CD4-positive, alpha-beta memory T cell (primary cell): Measurements from ENCODE around the gene TMEM175. TPM values are rescaled to one million over a fixed set of nuclear protein-coding genes. Genes with fewer than 3 reads are reported as not detected.
"Not testable (repeated sequence)": the region's sequence is repeated elsewhere in the genome, so short reads cannot be mapped to it uniquely, and the experiment has no call there.

ENCODE experiments used
- CTCF ChIA-PET: fragments of 350-600 bp; sonication (Branson Sonifier 250); formaldehyde crosslinking; loops from one replicate; lab custom pipeline; 2021; ENCODE audit warnings: inconsistent platforms; ENCODE audit not compliant: partially characterized antibody; lab: Charles Lee
- POLR2A ChIA-PET: fragments of 350-600 bp; sonication (Branson Sonifier 250); formaldehyde crosslinking; loops from one replicate; lab custom pipeline; 2021; ENCODE audit not compliant: partially characterized antibody; lab: Charles Lee
- DNase-seq, 5 donors: peaks; one replicate each; pipeline versions ENCODE4 v3.0.0 to v3.0.0-alpha.2; 2020 to 2022; ENCODE audit warnings: mixed read lengths in 1 of 5
- H3K27ac ChIP-seq: one replicate; pipeline ENCODE4 v1.7.0; 2013; ENCODE audit warnings: low read depth, low read length
- H3K27me3 ChIP-seq: 2 replicates; pipeline ENCODE4 v1.7.0; 2013; ENCODE audit warnings: mild to moderate bottlenecking, low read length, moderate library complexity; ENCODE audit not compliant: insufficient read depth
- H3K36me3 ChIP-seq: 2 replicates; pipeline ENCODE4 v1.7.0; 2013; ENCODE audit warnings: mild to moderate bottlenecking, low read length, moderate library complexity; ENCODE audit not compliant: insufficient read depth
- H3K4me1 ChIP-seq: 2 replicates; pipeline ENCODE4 v1.7.0; 2013; ENCODE audit warnings: mild to moderate bottlenecking, low read length, moderate library complexity; ENCODE audit not compliant: insufficient read depth
- H3K4me3 ChIP-seq, 2 donors: one replicate each; pipeline ENCODE4 v1.7.0; 2013; ENCODE audit warnings: low read length in 2 of 2, mild to moderate bottlenecking in 1 of 2
- H3K9me3 ChIP-seq, 2 donors: one replicate each; pipeline ENCODE4 v1.7.0; 2013; ENCODE audit warnings: low read length in 2 of 2, control low read depth in 1 of 2; ENCODE audit not compliant: control insufficient read depth in 1 of 2
- H3K27ac Mint-ChIP-seq, 7 donors: one replicate each; pipeline ENCODE4 v1.8.0; 2020 to 2021; ENCODE audit warnings: mixed read lengths in 7 of 7, mild to moderate bottlenecking in 6 of 7, inconsistent platforms in 3 of 7, moderate library complexity in 3 of 7
- H3K27me3 Mint-ChIP-seq, 2 donors: one replicate each; pipeline ENCODE4 v1.8.0; 2020 to 2021; ENCODE audit warnings: mixed read lengths in 2 of 2
- H3K36me3 Mint-ChIP-seq, 2 donors: one replicate each; pipeline ENCODE4 v1.8.0; 2020 to 2021; ENCODE audit warnings: mixed read lengths in 2 of 2, inconsistent platforms in 1 of 2, mild to moderate bottlenecking in 1 of 2
- H3K4me1 Mint-ChIP-seq, 4 donors: one replicate each; pipeline ENCODE4 v1.8.0; 2020 to 2021; ENCODE audit warnings: mixed read lengths in 4 of 4, mild to moderate bottlenecking in 1 of 4
- H3K4me3 Mint-ChIP-seq, 8 donors: one replicate each; pipeline ENCODE4 v1.8.0; 2020 to 2021; ENCODE audit warnings: mixed read lengths in 8 of 8, mild to moderate bottlenecking in 7 of 8, moderate library complexity in 6 of 8, inconsistent platforms in 3 of 8
- H3K9me3 Mint-ChIP-seq, 8 donors: one replicate each; pipeline ENCODE4 v1.8.0; 2020 to 2021; ENCODE audit warnings: mixed read lengths in 8 of 8, mild to moderate bottlenecking in 5 of 8, inconsistent platforms in 3 of 8, moderate library complexity in 1 of 8
- intact Hi-C: fragments of 100-400 bp; cut with micrococcal nuclease; formaldehyde crosslinking; loops from one replicate; pipeline ENCODE4 v1.15.1; 2023
- polyA plus RNA-seq, 2 donors: library from polyadenylated mRNA; unstranded; fragments of 300-500 nt; fragmentation: Illumina TruSeq; gene quantifications; one replicate each; pipeline ENCODE4 v1.2.3, GENCODE V29; 2021
- total RNA-seq, 2 experiments: library from RNA; stranded (reverse); gene quantifications; one replicate each; pipeline ENCODE4 v1.2.3, GENCODE V29; 2021

Gene TMEM175
- total and polyA plus RNA-seq, 4 experiments from 2014 or later, result 11.5 to 52.3 (median 31.3) TPM

DNA sequence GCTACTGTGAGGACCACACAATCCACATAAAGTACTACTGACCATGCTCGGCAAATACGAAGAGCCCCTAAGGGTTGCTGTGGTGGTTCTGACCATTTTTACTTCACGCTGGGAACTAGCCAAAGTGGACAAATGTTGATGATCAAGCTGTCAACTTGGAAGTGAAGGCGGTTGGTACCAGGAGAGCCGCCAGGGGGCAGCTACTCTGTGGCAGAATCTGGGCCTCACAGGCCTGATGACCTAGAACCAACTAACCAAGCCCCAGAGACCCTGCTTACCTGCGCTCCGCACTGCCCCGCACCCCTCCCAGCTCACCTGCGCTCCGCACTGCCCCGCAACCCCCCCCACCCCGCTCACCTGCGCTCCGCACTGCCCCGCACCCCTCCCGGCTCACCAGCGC, 5.7 kb upstream of the TMEM175 start:
- H3K9me3 Mint-ChIP-seq, result no peaks in the 10 kb centered on the region
- peaks cover 46 to 83% (median 63%) of the 10 kb centered on the region in 4 donors for H3K4me1 Mint-ChIP-seq
- H3K4me3 Mint-ChIP-seq, result no peak overlapping the region
- H3K4me3 ChIP-seq, result no peak overlapping the region
- no peaks in the 10 kb centered on the region for H3K36me3 ChIP-seq
- H3K27ac Mint-ChIP-seq, result peak overlapping the region in 2 of 7 donors; percentile 54 to 72
- POLR2A ChIA-PET, result no interaction called here
- CTCF ChIA-PET, result no interaction called here
- H3K27me3 ChIP-seq, result no peaks in the 10 kb centered on the region
- peaks cover 83% of the 10 kb centered on the region for H3K4me1 ChIP-seq
- peaks cover 8 to 21% of the 10 kb centered on the region in 2 donors for H3K36me3 Mint-ChIP-seq
- no peaks in the 10 kb centered on the region for H3K27me3 Mint-ChIP-seq
- no peak for DNase-seq
- H3K27ac ChIP-seq, result no peak overlapping the region
- H3K9me3 ChIP-seq, result no peaks in the 10 kb centered on the region
- intact Hi-C loops, result no loop called here

DNA sequence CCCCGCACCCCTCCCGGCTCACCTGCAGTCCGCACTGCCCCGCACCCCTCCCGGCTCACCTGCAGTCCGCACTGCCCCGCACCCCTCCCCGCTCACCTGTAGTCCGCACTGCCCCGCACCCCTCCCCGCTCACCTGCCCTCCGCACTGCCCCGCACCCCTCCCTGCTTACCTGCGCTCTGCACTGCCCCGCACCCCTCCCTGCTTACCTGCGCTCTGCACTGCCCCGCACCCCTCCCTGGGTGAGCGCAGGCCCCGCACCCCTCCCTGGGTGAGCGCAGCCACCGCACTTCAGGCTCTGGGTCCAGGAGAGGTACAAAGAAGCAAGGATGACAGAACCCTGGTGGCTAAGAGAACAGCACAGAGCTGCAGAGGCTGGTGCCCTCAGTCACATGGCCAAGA, 4.7 kb upstream of the TMEM175 start:
- DNase-seq, POLR2A ChIA-PET, H3K4me3 Mint-ChIP-seq, H3K27me3 ChIP-seq, CTCF ChIA-PET, H3K27ac ChIP-seq, H3K36me3 ChIP-seq, H3K9me3 Mint-ChIP-seq, intact Hi-C loops, H3K27ac Mint-ChIP-seq, H3K4me3 ChIP-seq, H3K9me3 ChIP-seq, H3K27me3 Mint-ChIP-seq: not testable (repeated sequence)
- H3K4me1 ChIP-seq, result peaks cover 73% of the 10 kb centered on the region
- Mint-ChIP-seq H3K36me3 (peaks cover 4 to 26% of the 10 kb centered on the region in 2 donors), H3K4me1 (peaks cover 40 to 77% (median 60%) of the 10 kb centered on the region in 4 donors)

DNA sequence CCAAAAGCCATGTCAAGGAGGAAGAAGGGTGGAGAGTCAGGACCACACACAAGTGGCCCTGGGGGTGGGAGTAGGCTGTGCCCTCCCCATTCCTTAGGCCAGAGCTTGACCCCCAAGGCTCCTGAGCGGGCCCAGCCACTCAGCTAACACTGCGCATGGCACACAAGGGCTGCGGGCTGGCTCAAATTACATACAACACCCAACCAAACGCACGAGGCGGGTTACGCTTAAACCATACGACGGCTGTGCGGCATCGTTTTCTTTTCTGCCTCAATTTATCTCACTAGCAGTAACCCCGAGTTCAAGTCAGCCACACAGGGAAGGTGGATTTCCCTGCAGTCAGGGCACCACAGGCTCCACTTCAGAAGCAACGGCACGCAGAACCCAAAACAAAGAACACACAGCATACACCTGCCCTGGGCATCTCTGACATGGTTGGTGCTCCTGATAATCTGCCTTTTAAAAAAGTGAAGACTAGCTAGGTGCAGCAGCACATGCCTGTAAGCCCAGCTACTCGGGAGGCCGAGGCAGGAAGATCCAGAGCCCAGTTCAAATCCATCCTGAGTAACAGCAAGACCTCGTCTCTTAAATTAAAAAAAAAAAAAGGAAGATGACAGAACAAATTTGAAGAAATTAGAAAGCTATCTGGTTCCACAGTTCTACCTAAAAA, 3.0 kb upstream of the TMEM175 start:
- H3K27ac ChIP-seq, result no peak overlapping the region
- H3K27me3 ChIP-seq, result no peaks in the 10 kb centered on the region
- ChIA-PET POLR2A (interaction anchor here (0.9 kb wide), 1 partner anchor 8 kb away, joined by 3 read pairs; no protein-coding TSS in a partner anchor), CTCF (interaction anchor here (0.6 to 1.5 kb wide), 2 partner anchors 7 to 158 kb away, joined by 3 to 4 read pairs; no protein-coding TSS in a partner anchor)
- Mint-ChIP-seq H3K4me1 (peaks cover 38 to 70% (median 56%) of the 10 kb centered on the region in 4 donors), H3K4me3 (peak overlapping the region in 2 of 8 donors; percentile 15 to 43), H3K9me3 (no peaks in the 10 kb centered on the region), H3K36me3 (peaks cover 0 to 21% of the 10 kb centered on the region in 2 donors), H3K27me3 (no peaks in the 10 kb centered on the region), H3K27ac (peak overlapping the region in 4 of 7 donors; percentile 19 to 47 (median 27))
- no peak overlapping the region for H3K4me3 ChIP-seq
- H3K9me3 ChIP-seq, result no peaks in the 10 kb centered on the region
- intact Hi-C loops, result no loop called here
- DNase-seq, result no peak
- peaks cover 68% of the 10 kb centered on the region for H3K4me1 ChIP-seq
- H3K36me3 ChIP-seq, result no peaks in the 10 kb centered on the region

DNA sequence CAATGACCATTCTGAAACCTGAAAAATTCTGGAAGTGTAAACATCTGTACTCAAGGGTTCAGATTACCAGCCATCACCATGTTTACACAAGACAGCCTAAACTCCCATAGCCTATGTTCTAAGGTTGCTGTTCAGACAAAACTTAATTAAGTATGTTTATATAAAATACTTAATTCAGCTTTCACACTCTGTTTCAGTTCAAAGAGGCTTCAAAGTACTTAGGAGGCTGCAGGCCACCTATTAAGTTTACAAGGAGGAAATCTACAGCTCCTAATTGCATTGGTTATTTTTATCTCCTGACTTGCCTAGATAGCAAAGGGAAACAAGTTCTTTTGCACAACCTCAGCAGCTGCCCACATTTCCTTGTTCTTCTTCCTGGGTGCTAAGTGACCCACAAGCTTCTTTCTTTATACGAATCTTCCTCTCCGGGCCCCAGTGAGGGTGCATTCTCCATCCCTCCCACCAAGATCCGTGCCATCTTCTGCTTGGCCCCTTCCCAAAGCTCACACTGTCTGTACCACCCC, 2.2 kb upstream of the TMEM175 start:
- Histone ChIP-seq H3K9me3 (no peaks in the 10 kb centered on the region), H3K36me3 (no peaks in the 10 kb centered on the region), H3K4me3 (no peak overlapping the region), H3K27me3 (no peaks in the 10 kb centered on the region), H3K4me1 (peaks cover 60% of the 10 kb centered on the region), H3K27ac (peak overlapping the region; percentile 99)
- Mint-ChIP-seq H3K4me1 (peaks cover 34 to 61% (median 49%) of the 10 kb centered on the region in 4 donors), H3K27me3 (no peaks in the 10 kb centered on the region), H3K4me3 (peak overlapping the region; percentile 91 to 99 (median 94)), H3K9me3 (no peaks in the 10 kb centered on the region), H3K27ac (peak overlapping the region; percentile 64 to 99 (median 97)), H3K36me3 (peaks cover 0 to 18% of the 10 kb centered on the region in 2 donors)
- intact Hi-C loops, result loop anchor here (5.0 kb wide), 1 partner anchor 688 kb away; no protein-coding TSS in a partner anchor
- POLR2A ChIA-PET, result interaction anchor here (0.6 to 0.9 kb wide), 2 partner anchors 9 to 67 kb away, joined by 3 read pairs; no protein-coding TSS in a partner anchor
- CTCF ChIA-PET, result interaction anchor here (1.5 kb wide), 1 partner anchor 8 kb away, joined by 4 read pairs; no protein-coding TSS in a partner anchor
- DNase-seq, result peak in 1 of 5 donors; percentile 11

DNA sequence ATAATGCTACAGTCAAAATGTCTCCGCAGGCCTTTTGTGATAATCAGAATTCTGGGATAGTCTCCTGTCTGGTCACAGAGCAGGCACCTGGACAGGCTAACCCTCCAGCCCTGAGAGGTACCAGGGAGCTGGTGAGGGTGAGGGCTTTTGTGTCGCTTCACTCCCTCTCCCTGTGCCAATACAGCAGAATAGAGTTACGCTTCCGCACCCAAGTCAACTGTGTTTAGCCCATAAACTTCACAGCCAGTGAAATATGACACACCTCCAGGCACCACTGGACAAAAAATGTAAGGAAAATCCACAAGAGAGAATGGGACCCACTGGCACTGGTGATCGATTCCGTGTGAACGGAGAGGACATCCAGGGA, 1.4 kb upstream of the TMEM175 start:
- H3K4me1 ChIP-seq, result peaks cover 53% of the 10 kb centered on the region
- H3K36me3 ChIP-seq, result no peaks in the 10 kb centered on the region
- Mint-ChIP-seq H3K4me3 (peak overlapping the region; percentile 91 to 99 (median 94)), H3K9me3 (no peaks in the 10 kb centered on the region), H3K36me3 (peaks cover 0 to 18% of the 10 kb centered on the region in 2 donors), H3K4me1 (peaks cover 31 to 55% (median 43%) of the 10 kb centered on the region in 4 donors), H3K27me3 (no peaks in the 10 kb centered on the region), H3K27ac (peak overlapping the region; percentile 90 to 99 (median 97))
- DNase-seq, result no peak
- POLR2A ChIA-PET, result interaction anchor here (2.1 to 2.6 kb wide), 2 partner anchors 80 to 149 kb away, joined by 11 to 27 read pairs; partner anchors contain the start of gene FGFRL1
- intact Hi-C loops, result loop anchor here (5.0 kb wide), 1 partner anchor 689 kb away; no protein-coding TSS in a partner anchor
- H3K4me3 ChIP-seq, result peak overlapping the region; percentile 57 to 94
- no peaks in the 10 kb centered on the region for H3K9me3 ChIP-seq
- CTCF ChIA-PET, result no interaction called here
- no peaks in the 10 kb centered on the region for H3K27me3 ChIP-seq
- H3K27ac ChIP-seq, result peak overlapping the region; percentile 99

DNA sequence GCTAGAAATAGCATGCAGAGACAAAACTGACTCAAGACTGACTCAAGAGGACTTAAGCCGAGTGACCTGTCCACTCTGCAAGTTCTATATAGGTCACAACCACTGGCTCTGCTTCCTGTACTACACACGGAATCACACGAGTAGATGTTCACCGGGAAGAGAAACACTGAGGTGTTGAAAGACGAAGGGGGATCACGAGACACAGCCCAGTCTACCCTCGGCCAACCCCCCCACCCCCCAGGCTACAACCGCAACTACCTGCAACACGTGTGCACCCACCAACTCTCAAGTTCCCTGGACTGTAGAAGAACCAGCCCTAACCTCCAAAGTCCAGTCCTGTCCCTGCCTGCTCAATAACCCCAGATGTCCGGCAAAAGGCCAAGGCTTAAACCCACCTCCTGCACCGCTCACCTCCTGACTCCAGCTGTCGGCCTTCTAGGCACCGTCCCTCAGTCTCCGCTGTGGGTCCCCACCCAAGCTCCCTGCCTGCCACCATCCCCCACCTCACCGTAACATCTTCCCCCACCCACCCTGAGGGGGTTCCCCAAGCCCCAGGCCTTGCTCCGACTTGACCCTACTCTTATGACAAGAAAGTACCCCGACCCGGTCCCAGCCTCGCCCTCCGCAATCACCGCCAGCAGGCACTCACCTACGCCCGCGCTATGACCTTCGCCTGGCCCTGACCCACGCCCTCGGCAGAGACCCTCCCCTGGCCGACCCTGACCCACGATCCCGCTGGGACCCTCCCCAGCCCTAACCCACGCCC, 883 bp upstream of the TMEM175 start:
- peak overlapping the region; percentile 90 to 99 (median 97) for H3K27ac Mint-ChIP-seq
- peaks cover 47% of the 10 kb centered on the region for H3K4me1 ChIP-seq
- H3K9me3 ChIP-seq, result no peaks in the 10 kb centered on the region
- peak overlapping the region; percentile 57 to 94 for H3K4me3 ChIP-seq
- CTCF ChIA-PET, result no interaction called here
- H3K36me3 ChIP-seq, result no peaks in the 10 kb centered on the region
- no peaks in the 10 kb centered on the region for H3K9me3 Mint-ChIP-seq
- peak in 2 of 5 donors; percentile 22 to 60 for DNase-seq
- intact Hi-C loops, result loop anchor here (5.0 kb wide), 1 partner anchor 689 kb away; no protein-coding TSS in a partner anchor
- H3K27ac ChIP-seq, result peak overlapping the region; percentile 99
- H3K36me3 Mint-ChIP-seq, result peaks cover 0 to 14% of the 10 kb centered on the region in 2 donors
- peak overlapping the region; percentile 91 to 99 (median 94) for H3K4me3 Mint-ChIP-seq
- peaks cover 27 to 49% (median 38%) of the 10 kb centered on the region in 4 donors for H3K4me1 Mint-ChIP-seq
- H3K27me3 ChIP-seq, result no peaks in the 10 kb centered on the region
- no peaks in the 10 kb centered on the region for H3K27me3 Mint-ChIP-seq
- POLR2A ChIA-PET, result interaction anchor here (1.0 to 2.6 kb wide), 13 partner anchors 8 to 648 kb away, joined by 3 to 27 read pairs (median 6); partner anchors contain the start of genes ATP5ME, DGKQ, FGFRL1 and IDUA
